Peyer's patch (tissue), 4 donors: ENCODE measurements around the gene COL4A1.

ENCODE experiments used
- CTCF ChIP-seq, 6 experiments: fragments of 450-650 bp in 4 of 6; fragments of 200-600 bp in 2 of 6; sonication (generic) in 1 of 6; IDR thresholded peaks; one replicate each; pipeline ENCODE4 v1.5.1; 2017 to 2019; ENCODE audit warnings: antibody characterized with exemption in 6 of 6, mild to moderate bottlenecking in 3 of 6, moderate library complexity in 1 of 6
- POLR2A ChIP-seq, 2 donors: fragments of 450-650 bp; IDR thresholded peaks; one replicate each; pipeline ENCODE4 v1.5.1; 2017; ENCODE audit warnings: antibody characterized with exemption in 2 of 2, mild to moderate bottlenecking in 2 of 2, moderate library complexity in 2 of 2

- no peak for TF ChIP-seq CTCF (IDR thresholded peaks at IDR 0.05)
- no peak for TF ChIP-seq POLR2A (IDR thresholded peaks at IDR 0.05)
Measured at GRCh38 chr13:110133425-110134235, 173.3 kb downstream of the COL4A1 start.
